K562 (cell line): ENCODE data around the gene TNIK.

Experiments used
- CXXC5 ChIP-seq: fragments of 250-450 bp; sonication (Bioruptor Pico); IDR thresholded peaks from 2 replicates; pipeline ENCODE4 v1.8.0; 2022; ENCODE audit warnings: inconsistent platforms, mild to moderate bottlenecking, moderate library complexity
- HMG20A ChIP-seq: fragments of 450-650 bp; formaldehyde crosslinking; conservative IDR thresholded peaks from 2 replicates; pipeline ENCODE4 v1.4.0; 2020; ENCODE audit warnings: mild to moderate bottlenecking, mixed read lengths
- POLR2AphosphoS5 ChIP-seq: IDR thresholded peaks from 2 replicates; pipeline ENCODE4 v1.6.1; 2011; ENCODE audit warnings: mild to moderate bottlenecking, low read depth, low read length, moderate library complexity; ENCODE audit not compliant: control insufficient read depth, insufficient read depth
- PTTG1 ChIP-seq: fragments of 450-650 bp; IDR thresholded peaks from 2 replicates; pipeline ENCODE4 v1.6.1; 2016; ENCODE audit warnings: low read depth, mild to moderate bottlenecking, missing genetic modification characterization, missing compliant biosample characterization
- ZNF57 ChIP-seq: fragments of 450-650 bp; formaldehyde crosslinking; IDR thresholded peaks from 2 replicates; pipeline ENCODE4 v1.4.0; 2020; ENCODE audit warnings: mild to moderate bottlenecking, moderate library complexity
- TF ChIP-seq, protein P1 (sequence below), 3 experiments: IDR thresholded peaks in 2 of 3; conservative IDR thresholded peaks in 1 of 3; 2 replicates each; pipeline ENCODE4 v1.5.1; 2011 to 2012; ENCODE audit warnings: low read length in 3 of 3, mild to moderate bottlenecking in 3 of 3, control low read depth in 2 of 3, improper control_type of control experiment in 1 of 3, inconsistent platforms in 1 of 3, low read depth in 1 of 3, mixed read lengths in 1 of 3, moderate library complexity in 1 of 3; ENCODE audit not compliant: insufficient read depth in 2 of 3
- TF ChIP-seq, protein P2 (sequence below): fragments of 450-650 bp; formaldehyde crosslinking; conservative IDR thresholded peaks from 2 replicates; pipeline ENCODE4 v1.4.0; 2022; ENCODE audit warnings: mild to moderate bottlenecking, missing genetic modification characterization
- TF ChIP-seq, protein P3 (sequence below), 2 experiments: fragments of 450-650 bp; conservative IDR thresholded peaks; 2 replicates each; pipeline ENCODE4 v1.6.1; 2017; ENCODE audit warnings: mild to moderate bottlenecking in 2 of 2, moderate library complexity in 2 of 2

DNA sequence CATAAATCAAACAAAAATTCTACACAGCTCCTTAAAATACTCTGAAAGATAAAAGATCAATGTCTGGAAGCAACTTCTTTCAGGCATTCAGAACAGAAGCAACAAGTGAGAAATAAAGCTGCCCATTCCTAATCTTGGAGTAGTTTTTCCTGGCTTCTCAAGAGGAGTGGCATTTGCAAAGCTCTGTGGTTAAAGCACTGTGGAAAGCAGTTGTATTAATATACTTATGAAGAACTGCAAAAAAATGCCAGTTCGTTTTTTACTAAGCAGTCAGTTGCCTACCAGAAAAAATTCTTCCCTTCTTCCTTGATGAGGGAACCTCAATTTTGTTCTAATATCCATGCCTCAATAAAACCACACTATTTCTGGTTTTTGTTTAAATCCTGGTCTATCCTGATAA is 197.8 kb downstream of the TNIK start:
- no peak for TF ChIP-seq POLR2AphosphoS5
- no peak for TF ChIP-seq ZNF57
- TF ChIP-seq, protein P1, sequence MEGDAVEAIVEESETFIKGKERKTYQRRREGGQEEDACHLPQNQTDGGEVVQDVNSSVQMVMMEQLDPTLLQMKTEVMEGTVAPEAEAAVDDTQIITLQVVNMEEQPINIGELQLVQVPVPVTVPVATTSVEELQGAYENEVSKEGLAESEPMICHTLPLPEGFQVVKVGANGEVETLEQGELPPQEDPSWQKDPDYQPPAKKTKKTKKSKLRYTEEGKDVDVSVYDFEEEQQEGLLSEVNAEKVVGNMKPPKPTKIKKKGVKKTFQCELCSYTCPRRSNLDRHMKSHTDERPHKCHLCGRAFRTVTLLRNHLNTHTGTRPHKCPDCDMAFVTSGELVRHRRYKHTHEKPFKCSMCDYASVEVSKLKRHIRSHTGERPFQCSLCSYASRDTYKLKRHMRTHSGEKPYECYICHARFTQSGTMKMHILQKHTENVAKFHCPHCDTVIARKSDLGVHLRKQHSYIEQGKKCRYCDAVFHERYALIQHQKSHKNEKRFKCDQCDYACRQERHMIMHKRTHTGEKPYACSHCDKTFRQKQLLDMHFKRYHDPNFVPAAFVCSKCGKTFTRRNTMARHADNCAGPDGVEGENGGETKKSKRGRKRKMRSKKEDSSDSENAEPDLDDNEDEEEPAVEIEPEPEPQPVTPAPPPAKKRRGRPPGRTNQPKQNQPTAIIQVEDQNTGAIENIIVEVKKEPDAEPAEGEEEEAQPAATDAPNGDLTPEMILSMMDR (IDR thresholded peaks at IDR 0.05 in 2 of 3, conservative IDR thresholded peaks at IDR 0.05 in 1 of 3; ENCODE audit: insufficient read depth in 2 of 3, low read depth in 1 of 3, low read length in 3 of 3): no peak
- TF ChIP-seq HMG20A (CRISPR knock-in tag): no peak
- TF ChIP-seq PTTG1 (tag): no peak
- no peak for TF ChIP-seq CXXC5 (CRISPR knock-in tag)
- TF ChIP-seq, protein P2, sequence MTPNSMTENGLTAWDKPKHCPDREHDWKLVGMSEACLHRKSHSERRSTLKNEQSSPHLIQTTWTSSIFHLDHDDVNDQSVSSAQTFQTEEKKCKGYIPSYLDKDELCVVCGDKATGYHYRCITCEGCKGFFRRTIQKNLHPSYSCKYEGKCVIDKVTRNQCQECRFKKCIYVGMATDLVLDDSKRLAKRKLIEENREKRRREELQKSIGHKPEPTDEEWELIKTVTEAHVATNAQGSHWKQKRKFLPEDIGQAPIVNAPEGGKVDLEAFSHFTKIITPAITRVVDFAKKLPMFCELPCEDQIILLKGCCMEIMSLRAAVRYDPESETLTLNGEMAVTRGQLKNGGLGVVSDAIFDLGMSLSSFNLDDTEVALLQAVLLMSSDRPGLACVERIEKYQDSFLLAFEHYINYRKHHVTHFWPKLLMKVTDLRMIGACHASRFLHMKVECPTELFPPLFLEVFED (CRISPR knock-in tag): no peak
- TF ChIP-seq, protein P3, sequence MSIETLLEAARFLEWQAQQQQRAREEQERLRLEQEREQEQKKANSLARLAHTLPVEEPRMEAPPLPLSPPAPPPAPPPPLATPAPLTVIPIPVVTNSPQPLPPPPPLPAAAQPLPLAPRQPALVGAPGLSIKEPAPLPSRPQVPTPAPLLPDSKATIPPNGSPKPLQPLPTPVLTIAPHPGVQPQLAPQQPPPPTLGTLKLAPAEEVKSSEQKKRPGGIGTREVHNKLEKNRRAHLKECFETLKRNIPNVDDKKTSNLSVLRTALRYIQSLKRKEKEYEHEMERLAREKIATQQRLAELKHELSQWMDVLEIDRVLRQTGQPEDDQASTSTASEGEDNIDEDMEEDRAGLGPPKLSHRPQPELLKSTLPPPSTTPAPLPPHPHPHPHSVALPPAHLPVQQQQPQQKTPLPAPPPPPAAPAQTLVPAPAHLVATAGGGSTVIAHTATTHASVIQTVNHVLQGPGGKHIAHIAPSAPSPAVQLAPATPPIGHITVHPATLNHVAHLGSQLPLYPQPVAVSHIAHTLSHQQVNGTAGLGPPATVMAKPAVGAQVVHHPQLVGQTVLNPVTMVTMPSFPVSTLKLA (conservative IDR thresholded peaks at IDR 0.05): no peak
